CD4-positive, alpha-beta T cell (primary cell): ENCODE data around the gene ISCA2. TPM values are rescaled to one million over a fixed set of nuclear protein-coding genes. Genes with fewer than 3 reads are reported as not detected.

Source experiments
- ATAC-seq: fragments of 200-7000 bp; cut with Tn5 transposase; one replicate; pipeline ENCODE4 v1.10.0; 2022; ENCODE audit warnings: mild to moderate bottlenecking; ENCODE audit not compliant: poor library complexity
- CTCF ChIA-PET: fragments of 350-600 bp; sonication (Branson Sonifier 250); formaldehyde crosslinking; loops from one replicate; lab custom pipeline; 2021; ENCODE audit warnings: antibody characterized with exemption, inconsistent platforms; lab: Charles Lee
- POLR2A ChIA-PET: fragments of 350-600 bp; sonication (Branson Sonifier 250); formaldehyde crosslinking; loops from one replicate; lab custom pipeline; 2021; ENCODE audit warnings: antibody characterized with exemption, inconsistent platforms; lab: Charles Lee
- DNase-seq, 14 experiments: peaks; one replicate each; pipeline ENCODE4 v3.0.0-alpha.2; 2013 to 2020; ENCODE audit warnings: mixed read lengths in 2 of 14
- H3K27ac ChIP-seq, 2 donors: one replicate each; pipeline versions ENCODE4 v1.5.1 to v1.7.0; 2013; ENCODE audit warnings: low read length in 2 of 2, low read depth in 1 of 2, mild to moderate bottlenecking in 1 of 2
- H3K27me3 ChIP-seq, 2 experiments: 1 replicate in 1 of 2; 2 replicates in 1 of 2; pipeline versions ENCODE4 v1.6.1 to v1.7.0; 2013; ENCODE audit warnings: low read length in 2 of 2, control low read depth in 1 of 2, mild to moderate bottlenecking in 1 of 2, moderate library complexity in 1 of 2; ENCODE audit not compliant: insufficient read depth in 2 of 2, control insufficient read depth in 1 of 2
- H3K36me3 ChIP-seq: one replicate; pipeline ENCODE4 v1.6.1; 2013; ENCODE audit warnings: low read length, control low read depth; ENCODE audit not compliant: insufficient read depth
- H3K4me1 ChIP-seq: one replicate; pipeline ENCODE4 v1.6.1; 2013; ENCODE audit warnings: low read length, control low read depth; ENCODE audit not compliant: insufficient read depth
- H3K4me3 ChIP-seq: one replicate; pipeline ENCODE4 v1.5.1; 2013; ENCODE audit warnings: mild to moderate bottlenecking, low read length, moderate library complexity
- H3K9me3 ChIP-seq, 2 experiments: 1 replicate in 1 of 2; 2 replicates in 1 of 2; pipeline versions ENCODE4 v1.6.1 to v1.7.0; 2013; ENCODE audit warnings: low read length in 2 of 2, mild to moderate bottlenecking in 2 of 2, control low read depth in 1 of 2, moderate library complexity in 1 of 2; ENCODE audit not compliant: control insufficient read depth in 1 of 2, insufficient read depth in 1 of 2
- H3K27ac Mint-ChIP-seq: one replicate; pipeline ENCODE4 v1.8.0; 2020; ENCODE audit warnings: mixed read lengths
- H3K27me3 Mint-ChIP-seq: one replicate; pipeline ENCODE4 v1.8.0; 2021; ENCODE audit warnings: mixed read lengths
- H3K36me3 Mint-ChIP-seq: one replicate; pipeline ENCODE4 v1.8.0; 2021; ENCODE audit warnings: low read depth, mixed read lengths
- H3K4me1 Mint-ChIP-seq: one replicate; pipeline ENCODE4 v1.8.0; 2021; ENCODE audit warnings: low read depth, mixed read lengths
- H3K4me3 Mint-ChIP-seq: one replicate; pipeline ENCODE4 v1.8.0; 2020; ENCODE audit warnings: mild to moderate bottlenecking, mixed read lengths
- H3K9me3 Mint-ChIP-seq: one replicate; pipeline ENCODE4 v1.8.0; 2020; ENCODE audit warnings: mixed read lengths
- intact Hi-C, 2 experiments: fragments of 100-400 bp; cut with DNase I in 1 of 2; cut with micrococcal nuclease in 1 of 2; formaldehyde crosslinking; loops; one replicate each; pipeline versions ENCODE4 v1.15.1 to v1.9.0; 2023 to 2025; cut with DNase I, micrococcal nuclease
- total RNA-seq, 174 experiments: library from RNA in 2 of 174; stranded (reverse) in 2 of 174; gene quantifications; one replicate each; pipeline ENCODE4 v1.2.3 and lab custom pipeline; 2021 to 2026
- TF ChIP-seq, protein P1 (sequence below): fragments of 200-600 bp; IDR thresholded peaks from one replicate; pipeline ENCODE4 v1.8.0; 2022; ENCODE audit warnings: antibody characterized with exemption, mild to moderate bottlenecking

ISCA2 gene
- total RNA-seq, 2 experiments from 2014 or later, result 22.5 to 23.7 TPM

DNA sequence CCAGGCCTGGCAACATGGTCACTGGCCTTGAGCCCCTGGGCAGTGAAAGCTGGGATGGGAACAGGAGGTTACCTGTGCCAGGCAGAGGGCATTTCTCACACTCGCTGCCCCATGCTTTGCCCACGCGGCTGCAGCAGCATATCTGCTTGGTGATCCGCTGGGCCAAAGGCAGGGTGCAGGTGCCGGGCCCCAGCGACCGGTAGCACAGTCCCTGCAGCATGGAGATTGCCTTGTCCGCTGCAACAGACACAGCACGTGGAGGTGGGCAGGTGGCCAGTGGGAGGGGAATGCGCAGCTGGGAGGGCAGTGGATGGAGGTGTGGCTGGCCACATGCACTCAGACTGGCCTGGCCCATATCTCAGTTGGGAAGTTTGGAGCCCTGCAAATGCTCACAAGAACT, 35.3 kb downstream of the ISCA2 start:
- Mint-ChIP-seq H3K36me3 (no peaks in the 10 kb centered on the region), H3K4me3 (no peak overlapping the region), H3K4me1 (no peaks in the 10 kb centered on the region), H3K27me3 (no peaks in the 10 kb centered on the region), H3K9me3 (no peaks in the 10 kb centered on the region), H3K27ac (no peak overlapping the region)
- no peak overlapping the region for H3K27ac ChIP-seq
- H3K4me1 ChIP-seq, result no peaks in the 10 kb centered on the region
- ATAC-seq (no peak), DNase-seq (no peak)
- H3K27me3 ChIP-seq, result peaks cover 0 to 2% of the 10 kb centered on the region in 2 experiments
- POLR2A ChIA-PET, result no interaction called here
- TF ChIP-seq, protein P1, sequence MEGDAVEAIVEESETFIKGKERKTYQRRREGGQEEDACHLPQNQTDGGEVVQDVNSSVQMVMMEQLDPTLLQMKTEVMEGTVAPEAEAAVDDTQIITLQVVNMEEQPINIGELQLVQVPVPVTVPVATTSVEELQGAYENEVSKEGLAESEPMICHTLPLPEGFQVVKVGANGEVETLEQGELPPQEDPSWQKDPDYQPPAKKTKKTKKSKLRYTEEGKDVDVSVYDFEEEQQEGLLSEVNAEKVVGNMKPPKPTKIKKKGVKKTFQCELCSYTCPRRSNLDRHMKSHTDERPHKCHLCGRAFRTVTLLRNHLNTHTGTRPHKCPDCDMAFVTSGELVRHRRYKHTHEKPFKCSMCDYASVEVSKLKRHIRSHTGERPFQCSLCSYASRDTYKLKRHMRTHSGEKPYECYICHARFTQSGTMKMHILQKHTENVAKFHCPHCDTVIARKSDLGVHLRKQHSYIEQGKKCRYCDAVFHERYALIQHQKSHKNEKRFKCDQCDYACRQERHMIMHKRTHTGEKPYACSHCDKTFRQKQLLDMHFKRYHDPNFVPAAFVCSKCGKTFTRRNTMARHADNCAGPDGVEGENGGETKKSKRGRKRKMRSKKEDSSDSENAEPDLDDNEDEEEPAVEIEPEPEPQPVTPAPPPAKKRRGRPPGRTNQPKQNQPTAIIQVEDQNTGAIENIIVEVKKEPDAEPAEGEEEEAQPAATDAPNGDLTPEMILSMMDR, result no peak
- H3K36me3 ChIP-seq, result no peaks in the 10 kb centered on the region
- intact Hi-C loops, result no loop called here
- CTCF ChIA-PET, result no interaction called here
- no peak overlapping the region for H3K4me3 ChIP-seq
- peaks cover 0 to 3% of the 10 kb centered on the region in 2 experiments for H3K9me3 ChIP-seq

DNA sequence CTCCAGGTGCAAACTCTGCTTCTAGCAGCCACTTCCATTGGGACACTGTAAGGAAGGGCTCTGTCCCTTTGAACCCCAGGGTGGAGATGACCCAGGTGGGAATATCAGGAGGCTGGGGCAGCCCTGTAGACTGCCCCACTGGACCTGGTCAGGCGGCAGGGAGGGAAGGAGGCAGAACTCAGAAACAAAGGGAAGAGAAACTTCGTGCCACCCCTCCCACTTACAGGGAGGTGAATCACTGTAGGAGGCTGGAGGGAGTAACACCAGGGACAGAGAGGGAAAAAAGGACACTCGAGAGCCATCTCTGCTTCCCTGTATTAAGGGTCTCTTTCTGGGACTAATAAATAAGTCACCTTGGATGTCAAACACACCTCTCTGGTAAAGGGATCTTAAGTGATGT, 37.4 kb downstream of the ISCA2 start:
- Histone ChIP-seq H3K36me3 (no peaks in the 10 kb centered on the region), H3K4me1 (no peaks in the 10 kb centered on the region), H3K27me3 (peaks cover 0 to 2% of the 10 kb centered on the region in 2 experiments), H3K27ac (no peak overlapping the region), H3K4me3 (no peak overlapping the region), H3K9me3 (peaks cover 0 to 3% of the 10 kb centered on the region in 2 experiments)
- no peaks in the 10 kb centered on the region for H3K4me1 Mint-ChIP-seq
- no peaks in the 10 kb centered on the region for H3K27me3 Mint-ChIP-seq
- ChIA-PET CTCF (no interaction called here), POLR2A (no interaction called here)
- no peak for ATAC-seq
- no peak overlapping the region for H3K4me3 Mint-ChIP-seq
- DNase-seq, result no peak
- no peaks in the 10 kb centered on the region for H3K9me3 Mint-ChIP-seq
- H3K27ac Mint-ChIP-seq, result no peak overlapping the region
- TF ChIP-seq, protein P1, result no peak
- no peaks in the 10 kb centered on the region for H3K36me3 Mint-ChIP-seq
- intact Hi-C loops, result no loop called here

DNA sequence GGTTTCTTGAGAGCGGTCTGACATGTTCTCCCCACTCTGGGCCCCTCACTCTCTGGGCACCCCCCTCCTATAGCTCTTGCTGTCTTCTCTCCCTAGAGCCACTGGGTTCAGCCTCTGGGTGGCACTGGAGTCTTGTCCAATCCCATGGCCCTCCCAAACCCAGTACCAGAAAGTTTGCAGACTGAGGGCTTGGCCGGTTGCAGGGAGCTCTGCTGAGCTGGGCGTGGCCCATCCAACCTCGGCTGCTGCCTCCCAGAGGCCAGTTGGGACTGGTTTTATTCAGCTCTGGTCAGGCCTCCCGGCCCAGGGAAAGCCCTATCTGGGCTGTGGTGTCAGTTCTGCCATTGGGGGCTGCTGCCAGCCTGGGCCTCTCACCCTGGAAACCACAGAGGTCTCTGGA, 37.9 kb downstream of the ISCA2 start:
- POLR2A ChIA-PET, result no interaction called here

More for the DNA sequence above, 37.9 kb downstream of the ISCA2 start:
- CTCF ChIA-PET, result no interaction called here
- peaks cover 0 to 3% of the 10 kb centered on the region in 2 experiments for H3K9me3 ChIP-seq
- TF ChIP-seq, protein P1, result no peak
- H3K4me3 Mint-ChIP-seq, result no peak overlapping the region
- H3K36me3 ChIP-seq, result no peaks in the 10 kb centered on the region
- no peaks in the 10 kb centered on the region for H3K4me1 Mint-ChIP-seq
- H3K4me3 ChIP-seq, result no peak overlapping the region
- H3K27ac ChIP-seq, result no peak overlapping the region
- no peaks in the 10 kb centered on the region for H3K4me1 ChIP-seq
- intact Hi-C loops, result no loop called here
- H3K27ac Mint-ChIP-seq, result no peak overlapping the region
- H3K27me3 Mint-ChIP-seq, result no peaks in the 10 kb centered on the region
- H3K27me3 ChIP-seq, result peaks cover 0 to 2% of the 10 kb centered on the region in 2 experiments
- ATAC-seq (no peak), DNase-seq (no peak)
- H3K9me3 Mint-ChIP-seq, result no peaks in the 10 kb centered on the region
- no peaks in the 10 kb centered on the region for H3K36me3 Mint-ChIP-seq
